A172 (cell line): Measurements from ENCODE around the gene CX3CR1. TPM values are rescaled to one million over a fixed set of nuclear protein-coding genes. Genes with fewer than 3 reads are reported as not detected.

Experiments used
- DNase-seq: peaks from one replicate; pipeline ENCODE4 v3.0.0-alpha.2; 2015; ENCODE audit warnings: low spot score
- total RNA-seq: library from RNA; depleted of rRNA; stranded (reverse); fragments of >200 nt; shearing (Covaris generic); gene quantifications from 2 replicates; pipeline ENCODE4 v1.2.3, GENCODE V29; 2014

The CX3CR1 gene
- total RNA-seq, 1 experiment from 2014 or later: not detected

DNA sequence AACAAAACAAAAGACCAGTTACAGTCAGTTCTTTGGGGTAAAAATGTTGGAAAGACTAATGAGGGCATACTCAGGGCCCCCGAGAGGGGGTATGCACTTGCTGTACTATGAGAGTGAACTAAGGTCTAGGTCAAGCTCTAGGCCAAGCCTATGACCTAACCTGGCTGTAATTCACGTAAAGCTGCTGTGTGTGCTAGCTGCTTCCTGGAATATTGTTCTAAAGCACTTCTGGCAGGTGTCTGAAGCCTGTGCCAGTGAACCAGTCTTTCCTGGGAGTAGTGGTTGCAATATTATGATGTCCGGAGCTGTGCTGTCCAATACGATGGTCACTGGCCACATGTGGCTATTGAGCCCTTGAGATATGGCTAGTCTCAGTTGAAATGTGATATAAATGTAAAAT lies 13.1 kb upstream of the CX3CR1 start:
- no peak for DNase-seq

GRCh38 chr3:39291903-39292329 lies 12.1 kb upstream of the CX3CR1 start:
- peak; percentile 56 for DNase-seq

DNA sequence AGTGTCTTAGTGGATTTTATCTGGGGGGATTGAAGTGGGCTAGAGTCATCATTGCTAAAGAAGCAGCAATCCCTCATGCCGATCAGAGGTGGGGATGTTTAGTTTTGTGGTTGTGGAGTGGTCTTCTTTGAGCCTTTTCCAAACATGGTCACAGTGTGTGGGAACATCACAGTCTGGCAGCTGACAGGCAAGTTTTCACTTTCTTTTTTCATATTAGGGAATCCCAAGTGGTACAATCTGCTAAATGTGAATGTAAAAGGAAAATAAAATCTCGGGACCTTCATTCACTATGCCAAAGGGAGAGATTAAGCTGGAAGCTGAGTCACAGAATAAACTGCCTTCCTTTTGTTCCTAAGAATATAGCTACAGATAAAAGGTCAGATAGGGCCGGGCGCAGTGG lies 10.4 kb upstream of the CX3CR1 start:
- peak; percentile 15 for DNase-seq

- DNase-seq: no peak
These were observed 9.3 kb upstream of the CX3CR1 start for GRCh38 chr3:39289107-39289506.

DNA sequence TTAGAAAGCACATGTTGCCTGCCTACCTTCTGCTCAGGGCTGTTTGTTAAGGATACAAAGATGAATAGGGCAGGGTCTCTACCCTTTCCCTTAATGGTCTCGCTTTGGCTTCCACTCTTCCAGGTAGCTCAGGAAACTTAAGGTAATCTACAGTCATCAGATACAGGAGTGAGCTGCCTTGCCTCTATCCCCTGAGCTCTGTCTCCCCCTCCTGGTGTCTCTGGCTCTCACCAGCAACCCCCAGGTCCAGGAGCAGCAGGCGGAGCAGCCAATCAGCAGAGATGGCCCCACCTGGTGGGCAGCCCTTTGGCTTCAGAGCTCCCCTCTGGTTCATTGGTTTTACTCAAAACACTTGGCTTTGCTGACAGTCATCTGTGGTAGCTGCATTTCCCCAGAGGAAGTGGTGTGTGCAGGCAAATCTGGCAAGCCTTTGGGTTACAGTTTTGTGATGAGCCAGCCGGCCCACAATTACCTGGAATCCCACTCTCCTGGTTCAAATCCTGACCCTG lies 8.5 kb upstream of the CX3CR1 start:
- peak; percentile 90 for DNase-seq

DNA sequence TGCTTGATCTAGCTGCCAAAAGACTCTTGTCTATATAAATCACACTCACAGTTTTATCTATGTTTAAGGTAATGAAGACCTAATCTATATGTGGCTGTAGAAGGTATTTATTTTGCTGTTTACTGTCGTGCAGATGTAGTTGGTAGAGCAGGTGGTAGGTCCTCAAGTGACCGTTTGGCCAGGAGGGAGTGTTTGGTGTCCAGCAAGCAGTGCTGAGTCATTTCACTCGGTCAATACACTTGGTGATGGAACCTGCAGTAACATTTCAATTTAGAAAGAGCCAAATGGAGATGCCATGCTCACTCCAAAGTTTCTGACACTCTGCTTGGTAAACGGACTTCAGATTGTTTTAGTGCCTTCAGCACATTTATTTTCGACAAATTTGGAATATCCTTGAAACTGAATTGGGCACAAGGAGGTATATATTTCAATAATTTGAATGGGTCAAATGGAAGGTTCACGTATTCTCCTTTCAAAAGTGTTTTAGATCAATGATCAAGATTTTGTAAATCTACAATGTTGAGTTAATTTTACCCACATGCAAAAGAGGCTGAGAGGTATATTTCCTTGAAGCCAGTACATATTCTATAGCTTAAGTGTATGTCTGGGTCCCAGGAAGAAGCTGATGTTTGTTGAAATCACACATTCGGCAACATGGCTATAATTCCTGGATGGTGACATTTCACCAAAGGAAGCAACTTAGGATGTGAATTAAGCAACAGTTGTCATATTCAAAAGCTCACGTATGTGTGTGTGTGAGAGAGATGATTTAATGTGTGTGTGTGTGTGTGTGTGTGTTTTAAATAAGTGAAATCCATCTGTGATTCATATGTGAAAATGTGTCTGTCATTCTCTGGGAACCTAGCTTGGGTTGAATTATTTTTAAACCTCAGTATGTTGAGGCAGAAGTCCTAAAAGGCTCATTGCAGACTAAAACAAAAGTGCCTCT lies 7.7 kb upstream of the CX3CR1 start:
- no peak for DNase-seq

GRCh38 chr3:39286771-39287170 lies 6.9 kb upstream of the CX3CR1 start:
- no peak for DNase-seq

GRCh38 chr3:39285332-39285731 lies 5.5 kb upstream of the CX3CR1 start:
- no peak for DNase-seq

- DNase-seq: no peak
These were observed 4.6 kb upstream of the CX3CR1 start for GRCh38 chr3:39284457-39284881.

DNA sequence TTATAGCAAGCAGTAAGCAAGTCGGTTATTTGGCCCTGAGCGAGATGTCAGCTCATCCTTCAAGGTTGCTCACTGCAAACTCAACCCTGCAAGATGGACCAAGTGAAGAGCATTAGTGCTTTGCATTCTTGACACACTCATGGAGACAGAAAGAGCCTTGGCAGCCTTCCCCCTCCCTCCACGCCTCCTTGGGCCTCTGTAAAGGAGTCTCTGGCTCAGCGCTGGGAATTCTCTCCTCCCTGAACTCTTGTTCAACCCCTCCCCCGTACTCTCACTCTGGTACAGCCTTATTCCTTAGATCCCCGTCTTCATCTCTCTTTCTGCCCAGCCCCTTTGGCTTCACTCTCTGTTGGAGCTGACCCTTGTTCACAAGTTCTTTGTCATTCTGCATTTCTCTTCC lies 2.2 kb upstream of the CX3CR1 start:
- DNase-seq: no peak

- no peak for DNase-seq
These were observed 1.7 kb upstream of the CX3CR1 start for GRCh38 chr3:39281533-39281932.

DNA sequence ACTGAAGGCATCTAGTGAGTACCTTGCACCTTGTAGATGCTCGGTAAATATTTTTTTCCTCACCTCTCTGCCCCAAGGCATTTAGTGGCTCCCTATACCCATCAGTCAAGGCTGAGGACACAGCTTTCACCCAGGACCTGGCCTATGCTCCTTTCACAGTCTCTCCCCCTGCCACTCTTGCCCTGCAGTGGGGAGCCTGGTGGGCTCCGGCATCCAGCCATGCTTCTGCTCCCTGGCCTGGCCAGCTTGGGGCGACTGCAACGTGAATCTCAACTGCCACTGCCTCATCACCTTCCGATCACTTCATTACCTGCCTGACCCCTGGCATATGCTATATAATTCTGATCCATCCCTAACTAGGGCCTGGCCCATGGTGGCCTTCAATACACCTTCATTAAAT lies 735 bp upstream of the CX3CR1 start:
- no peak for DNase-seq

- no peak for DNase-seq
These were observed 1.3 kb downstream of the CX3CR1 start for GRCh38 chr3:39278616-39278935.

GRCh38 chr3:39277893-39278615 lies 1.8 kb downstream of the CX3CR1 start:
- DNase-seq: no peak

DNA sequence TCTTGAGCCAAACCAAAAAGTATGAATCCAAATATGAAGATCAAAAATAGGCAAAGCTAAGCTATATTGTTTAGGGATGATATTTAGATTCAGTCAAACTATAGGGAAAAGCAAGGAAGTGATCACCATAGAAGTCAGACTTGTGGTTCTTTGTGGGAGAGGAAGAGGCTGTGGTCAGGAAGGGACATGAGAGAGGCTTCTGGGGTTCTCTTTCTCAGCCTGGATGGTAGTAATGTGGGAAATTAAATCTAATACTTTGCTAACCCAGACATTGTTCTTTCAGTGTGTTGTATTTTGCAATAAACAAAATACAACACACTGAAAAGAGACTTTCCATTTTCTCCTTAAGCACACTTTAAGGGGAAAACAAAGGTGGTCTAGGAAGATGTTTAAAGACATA lies 3.1 kb downstream of the CX3CR1 start:
- DNase-seq: no peak

DNA sequence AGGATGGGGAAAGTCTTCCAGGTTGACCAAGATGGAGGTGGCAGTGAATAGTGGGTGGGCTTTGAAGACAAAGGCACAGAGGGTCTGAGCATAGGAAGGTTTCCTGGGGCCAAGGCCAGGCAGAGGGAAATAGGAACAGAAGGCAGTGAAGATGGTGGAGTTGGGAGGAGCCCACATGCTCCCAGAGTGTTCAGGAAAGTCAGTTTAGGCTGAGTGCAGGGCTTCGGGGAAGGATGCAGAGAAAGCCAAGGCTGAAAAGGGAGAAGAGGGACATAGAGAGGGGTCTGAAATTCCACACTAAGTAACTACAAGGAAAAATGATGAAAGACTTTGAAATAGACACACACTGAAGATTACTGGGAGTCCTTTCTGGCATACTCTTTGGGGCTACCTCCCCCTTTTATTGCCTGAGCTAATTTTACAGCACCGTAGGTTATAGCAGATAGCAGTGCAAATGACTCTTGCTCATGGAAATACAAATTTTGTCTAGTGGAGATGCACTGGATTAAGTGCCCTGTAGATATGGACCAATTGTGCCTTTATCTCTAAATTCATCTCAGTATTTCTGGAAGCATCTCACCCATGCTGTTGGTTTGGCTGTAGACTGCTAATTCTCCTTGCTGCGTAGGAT lies 3.8 kb downstream of the CX3CR1 start:
- DNase-seq: no peak

DNA sequence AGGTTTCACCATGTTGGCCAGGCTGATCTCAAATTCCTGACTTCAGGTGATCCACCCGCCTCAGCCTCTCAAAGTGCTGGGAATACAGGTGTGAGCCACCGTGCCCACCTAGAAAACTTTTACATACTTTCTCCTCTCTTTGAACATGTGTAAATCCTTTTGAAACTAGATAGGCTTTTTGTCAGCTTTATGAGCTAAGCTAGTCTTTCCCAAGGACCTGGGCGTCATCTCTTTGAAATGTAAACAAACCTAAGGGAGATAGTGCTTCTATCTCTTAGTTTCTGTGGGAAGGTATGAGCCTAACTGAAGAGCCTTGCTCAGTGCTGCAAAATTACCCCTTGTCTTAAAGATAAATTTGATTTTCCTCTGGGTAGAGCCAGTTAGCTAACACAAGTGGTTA lies 4.8 kb downstream of the CX3CR1 start:
- DNase-seq: no peak

DNA sequence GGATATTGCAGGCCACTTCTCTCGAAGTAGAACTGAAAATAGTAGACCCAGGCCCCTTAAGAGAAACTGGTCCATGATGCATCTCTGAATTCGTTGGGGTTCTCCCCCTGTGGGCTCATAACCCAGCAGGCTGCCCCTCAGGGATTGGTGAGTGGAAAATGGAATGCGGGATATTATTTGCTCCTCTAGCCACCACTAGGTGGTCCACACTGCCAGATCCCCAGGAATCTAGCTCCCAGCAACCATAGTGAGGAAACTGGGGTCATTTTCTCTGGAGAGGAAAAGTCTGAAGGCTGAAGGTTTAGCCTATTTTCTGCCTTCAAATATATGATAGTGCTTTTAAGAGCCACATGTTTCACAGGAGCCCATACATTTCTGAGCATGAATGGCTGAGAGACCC lies 6.7 kb downstream of the CX3CR1 start:
- DNase-seq: no peak

GRCh38 chr3:39272191-39272590 lies 7.6 kb downstream of the CX3CR1 start:
- no peak for DNase-seq

GRCh38 chr3:39271363-39271914 lies 8.4 kb downstream of the CX3CR1 start:
- no peak for DNase-seq

DNA sequence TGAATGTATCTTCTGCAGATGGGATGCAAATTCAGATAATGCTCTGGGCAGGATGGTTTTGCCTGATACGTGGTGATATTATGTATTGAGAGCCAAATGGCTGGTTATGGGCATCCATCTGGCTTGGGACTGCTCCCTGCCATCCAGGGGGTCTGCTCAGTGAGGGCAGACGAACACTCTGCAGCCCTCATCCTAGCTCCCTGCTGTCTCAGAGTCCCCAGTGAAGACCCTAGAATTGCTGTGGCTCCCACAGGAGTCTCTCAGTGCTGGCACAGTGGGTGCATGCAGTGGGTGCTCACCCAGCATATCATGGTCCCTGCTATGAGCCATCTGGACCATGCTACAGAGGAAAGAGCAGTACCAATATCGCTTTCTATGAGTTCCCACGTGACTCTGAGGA lies 10.3 kb downstream of the CX3CR1 start:
- DNase-seq: no peak

- no peak for DNase-seq
These were observed 11.3 kb downstream of the CX3CR1 start for GRCh38 chr3:39268549-39268900.
